ENCODE measurements around the gene CEP85L.

CEP85L gene

GRCh38 chr6:118536478-118536877 lies 114.9 kb downstream of the CEP85L start:
- TF ChIP-seq PATZ1 (CRISPR knock-in tag; IDR thresholded peaks at IDR 0.05; ENCODE audit: borderline replicate concordance) (no peak), GLIS3 (CRISPR knock-in tag; IDR thresholded peaks at IDR 0.05) (no peak), ZFP3 (CRISPR knock-in tag; IDR thresholded peaks at IDR 0.05) (no peak), BACH2 (CRISPR knock-in tag; IDR thresholded peaks at IDR 0.05; ENCODE audit: borderline replicate concordance) (no peak), CSDC2 (CRISPR knock-in tag; IDR thresholded peaks at IDR 0.05) (no peak), CREB5 (CRISPR knock-in tag; IDR thresholded peaks at IDR 0.05; ENCODE audit: low read depth) (no peak), CSRNP3 (CRISPR knock-in tag; IDR thresholded peaks at IDR 0.05) (no peak), ZNF70 (CRISPR knock-in tag; IDR thresholded peaks at IDR 0.05) (no peak), SNAI2 (CRISPR knock-in tag; IDR thresholded peaks at IDR 0.05) (no peak), RARB (CRISPR knock-in tag; IDR thresholded peaks at IDR 0.05) (no peak), PPARA (CRISPR knock-in tag; IDR thresholded peaks at IDR 0.05; ENCODE audit: borderline replicate concordance) (no peak), ZNF565 (CRISPR knock-in tag; conservative IDR thresholded peaks at IDR 0.05; ENCODE audit: low read depth) (no peak), OSR1 (CRISPR knock-in tag; IDR thresholded peaks at IDR 0.05) (no peak), ZNF8 (CRISPR knock-in tag; IDR thresholded peaks at IDR 0.05) (no peak), TSHZ2 (CRISPR knock-in tag; IDR thresholded peaks at IDR 0.05) (no peak), ARNTL (CRISPR knock-in tag; IDR thresholded peaks at IDR 0.05; ENCODE audit: borderline replicate concordance, low read depth) (no peak), ISL1 (CRISPR knock-in tag; IDR thresholded peaks at IDR 0.05) (no peak)
- no peak for ATAC-seq

GRCh38 chr6:118535176-118535844 lies 116.1 kb downstream of the CEP85L start:
- no peak for ATAC-seq
- TF ChIP-seq ZNF565 (CRISPR knock-in tag; conservative IDR thresholded peaks at IDR 0.05; ENCODE audit: low read depth) (no peak), PATZ1 (CRISPR knock-in tag; IDR thresholded peaks at IDR 0.05; ENCODE audit: borderline replicate concordance) (no peak), ZNF8 (CRISPR knock-in tag; IDR thresholded peaks at IDR 0.05) (no peak), ESRRG (CRISPR knock-in tag; IDR thresholded peaks at IDR 0.05) (no peak), CREB5 (CRISPR knock-in tag; IDR thresholded peaks at IDR 0.05; ENCODE audit: low read depth) (no peak), ARNTL (CRISPR knock-in tag; IDR thresholded peaks at IDR 0.05; ENCODE audit: borderline replicate concordance, low read depth) (no peak)

GRCh38 chr6:118530942-118531341 lies 120.4 kb downstream of the CEP85L start:
- TF ChIP-seq ZNF70 (CRISPR knock-in tag; IDR thresholded peaks at IDR 0.05) (no peak), GLIS3 (CRISPR knock-in tag; IDR thresholded peaks at IDR 0.05) (no peak), RARB (CRISPR knock-in tag; IDR thresholded peaks at IDR 0.05) (no peak), ISL1 (CRISPR knock-in tag; IDR thresholded peaks at IDR 0.05) (no peak), ZFP3 (CRISPR knock-in tag; IDR thresholded peaks at IDR 0.05) (no peak), ZFP30 (CRISPR knock-in tag; IDR thresholded peaks at IDR 0.05) (no peak), OSR1 (CRISPR knock-in tag; IDR thresholded peaks at IDR 0.05) (no peak)
- ATAC-seq, result no peak
